ENCODE measurements around the gene ALG10B.

The ALG10B gene

DNA sequence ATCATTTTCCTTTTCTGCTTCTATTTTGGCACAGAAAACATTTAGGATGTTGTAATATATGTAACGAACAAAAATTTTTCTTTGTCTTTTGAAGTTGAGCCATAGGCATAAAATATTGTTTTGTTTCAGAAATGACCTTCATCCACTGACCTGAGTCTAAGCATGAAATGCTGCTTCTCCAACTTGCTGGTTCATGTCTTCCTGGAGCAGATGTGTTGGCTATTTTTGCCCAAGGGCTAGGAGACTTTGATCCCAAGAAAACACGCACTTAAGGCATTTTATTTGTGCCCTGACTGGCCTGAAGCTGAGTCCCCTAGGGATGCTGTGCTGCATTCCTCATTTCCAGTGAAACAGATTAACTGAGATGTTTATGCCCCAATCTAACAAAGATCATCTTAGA is 27.2 kb upstream of the ALG10B start:
- TF ChIP-seq, protein P1, sequence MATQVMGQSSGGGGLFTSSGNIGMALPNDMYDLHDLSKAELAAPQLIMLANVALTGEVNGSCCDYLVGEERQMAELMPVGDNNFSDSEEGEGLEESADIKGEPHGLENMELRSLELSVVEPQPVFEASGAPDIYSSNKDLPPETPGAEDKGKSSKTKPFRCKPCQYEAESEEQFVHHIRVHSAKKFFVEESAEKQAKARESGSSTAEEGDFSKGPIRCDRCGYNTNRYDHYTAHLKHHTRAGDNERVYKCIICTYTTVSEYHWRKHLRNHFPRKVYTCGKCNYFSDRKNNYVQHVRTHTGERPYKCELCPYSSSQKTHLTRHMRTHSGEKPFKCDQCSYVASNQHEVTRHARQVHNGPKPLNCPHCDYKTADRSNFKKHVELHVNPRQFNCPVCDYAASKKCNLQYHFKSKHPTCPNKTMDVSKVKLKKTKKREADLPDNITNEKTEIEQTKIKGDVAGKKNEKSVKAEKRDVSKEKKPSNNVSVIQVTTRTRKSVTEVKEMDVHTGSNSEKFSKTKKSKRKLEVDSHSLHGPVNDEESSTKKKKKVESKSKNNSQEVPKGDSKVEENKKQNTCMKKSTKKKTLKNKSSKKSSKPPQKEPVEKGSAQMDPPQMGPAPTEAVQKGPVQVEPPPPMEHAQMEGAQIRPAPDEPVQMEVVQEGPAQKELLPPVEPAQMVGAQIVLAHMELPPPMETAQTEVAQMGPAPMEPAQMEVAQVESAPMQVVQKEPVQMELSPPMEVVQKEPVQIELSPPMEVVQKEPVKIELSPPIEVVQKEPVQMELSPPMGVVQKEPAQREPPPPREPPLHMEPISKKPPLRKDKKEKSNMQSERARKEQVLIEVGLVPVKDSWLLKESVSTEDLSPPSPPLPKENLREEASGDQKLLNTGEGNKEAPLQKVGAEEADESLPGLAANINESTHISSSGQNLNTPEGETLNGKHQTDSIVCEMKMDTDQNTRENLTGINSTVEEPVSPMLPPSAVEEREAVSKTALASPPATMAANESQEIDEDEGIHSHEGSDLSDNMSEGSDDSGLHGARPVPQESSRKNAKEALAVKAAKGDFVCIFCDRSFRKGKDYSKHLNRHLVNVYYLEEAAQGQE (IDR thresholded peaks at IDR 0.05; ENCODE audit: insufficient read depth in 1 of 2, low read depth in 2 of 2, low read length in 2 of 2) = no peak
- TF ChIP-seq POLR2AphosphoS5 (IDR thresholded peaks at IDR 0.05; ENCODE audit: low read depth, low read length) (no peak), TAF1 (IDR thresholded peaks at IDR 0.05; ENCODE audit: borderline replicate concordance, insufficient read depth, low read length) (no peak), SIN3A (IDR thresholded peaks at IDR 0.05; ENCODE audit: borderline replicate concordance, insufficient read depth, low read length) (no peak), FOXP2 (optimal IDR thresholded peaks at IDR 0.05; ENCODE audit: borderline replicate concordance, extremely low read depth, extremely low read length, insufficient read depth) (no peak)

DNA sequence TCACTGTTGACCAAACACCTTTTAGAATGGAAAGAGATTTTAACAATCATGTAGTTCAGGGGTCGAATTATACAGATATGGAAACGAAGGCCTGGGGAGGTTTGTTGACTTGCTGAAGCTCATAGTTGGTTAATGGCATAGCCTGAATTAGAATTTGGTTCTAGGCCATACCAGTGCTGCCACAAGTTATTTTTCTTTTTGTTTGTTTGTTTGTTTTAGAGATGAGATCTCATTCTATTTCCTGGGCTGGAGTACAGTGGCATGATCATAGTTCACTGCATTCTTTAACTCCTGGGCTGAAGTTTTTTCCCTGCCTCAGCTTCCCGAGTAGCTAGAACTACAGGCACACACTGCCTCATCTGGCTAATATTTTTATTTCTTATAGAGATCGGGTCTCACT is 25.4 kb upstream of the ALG10B start:
- TF ChIP-seq SIN3A (IDR thresholded peaks at IDR 0.05; ENCODE audit: borderline replicate concordance, insufficient read depth, low read length) = no peak
- no peak for TF ChIP-seq FOXP2 (optimal IDR thresholded peaks at IDR 0.05; ENCODE audit: borderline replicate concordance, extremely low read depth, extremely low read length, insufficient read depth)
- TF ChIP-seq POLR2AphosphoS5 (IDR thresholded peaks at IDR 0.05; ENCODE audit: low read depth, low read length) = no peak
- TF ChIP-seq, protein P1 (IDR thresholded peaks at IDR 0.05; ENCODE audit: insufficient read depth in 1 of 2, low read depth in 2 of 2, low read length in 2 of 2) = no peak
- no peak for TF ChIP-seq TAF1 (IDR thresholded peaks at IDR 0.05; ENCODE audit: borderline replicate concordance, insufficient read depth, low read length)

DNA sequence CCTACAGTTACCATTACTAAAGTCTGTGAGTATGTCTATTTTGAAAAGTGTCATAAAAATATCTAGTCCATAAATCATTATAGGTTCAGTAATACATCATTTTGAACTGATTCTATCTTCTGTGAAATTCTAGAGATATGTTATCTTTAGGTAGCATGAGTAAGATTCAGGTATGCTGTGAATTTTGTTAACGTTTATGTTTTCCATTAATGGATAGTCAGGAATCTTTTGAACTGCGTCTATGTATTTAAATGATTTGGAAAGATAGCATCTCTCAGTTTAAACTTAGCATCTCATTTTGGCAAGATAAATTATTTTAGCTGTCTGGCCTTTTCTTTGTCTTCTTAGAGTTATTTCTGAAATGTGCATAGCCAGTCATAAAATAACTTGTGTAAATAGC is 8.3 kb downstream of the ALG10B start:
- TF ChIP-seq FOXP2 (optimal IDR thresholded peaks at IDR 0.05; ENCODE audit: borderline replicate concordance, extremely low read depth, extremely low read length, insufficient read depth) (no peak), SIN3A (IDR thresholded peaks at IDR 0.05; ENCODE audit: borderline replicate concordance, insufficient read depth, low read length) (no peak)

DNA sequence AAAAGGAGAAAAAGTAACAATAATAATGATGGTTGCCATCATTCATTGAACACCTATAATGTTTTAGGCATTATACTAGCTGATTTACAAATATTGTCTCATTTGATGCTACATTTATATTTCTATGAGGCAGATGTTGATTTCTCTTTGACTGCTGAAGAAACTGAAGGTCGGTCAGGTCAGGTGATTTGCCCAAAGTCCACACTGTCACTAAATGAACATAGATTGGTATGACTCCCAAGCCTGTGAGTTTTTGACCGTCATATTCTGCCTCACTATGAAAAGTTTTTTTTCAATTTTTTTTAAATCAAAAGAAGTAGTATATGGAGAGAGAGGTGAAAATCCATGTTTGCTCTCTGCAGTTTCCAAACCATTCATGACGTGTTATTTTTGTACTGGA is 10.8 kb downstream of the ALG10B start:
- TF ChIP-seq TAF1 (IDR thresholded peaks at IDR 0.05; ENCODE audit: borderline replicate concordance, insufficient read depth, low read length) (no peak), SIN3A (IDR thresholded peaks at IDR 0.05; ENCODE audit: borderline replicate concordance, insufficient read depth, low read length) (no peak), POLR2AphosphoS5 (IDR thresholded peaks at IDR 0.05; ENCODE audit: low read depth, low read length) (no peak), FOXP2 (optimal IDR thresholded peaks at IDR 0.05; ENCODE audit: borderline replicate concordance, extremely low read depth, extremely low read length, insufficient read depth) (no peak)
- TF ChIP-seq, protein P1 (IDR thresholded peaks at IDR 0.05; ENCODE audit: insufficient read depth in 1 of 2, low read depth in 2 of 2, low read length in 2 of 2) = no peak

DNA sequence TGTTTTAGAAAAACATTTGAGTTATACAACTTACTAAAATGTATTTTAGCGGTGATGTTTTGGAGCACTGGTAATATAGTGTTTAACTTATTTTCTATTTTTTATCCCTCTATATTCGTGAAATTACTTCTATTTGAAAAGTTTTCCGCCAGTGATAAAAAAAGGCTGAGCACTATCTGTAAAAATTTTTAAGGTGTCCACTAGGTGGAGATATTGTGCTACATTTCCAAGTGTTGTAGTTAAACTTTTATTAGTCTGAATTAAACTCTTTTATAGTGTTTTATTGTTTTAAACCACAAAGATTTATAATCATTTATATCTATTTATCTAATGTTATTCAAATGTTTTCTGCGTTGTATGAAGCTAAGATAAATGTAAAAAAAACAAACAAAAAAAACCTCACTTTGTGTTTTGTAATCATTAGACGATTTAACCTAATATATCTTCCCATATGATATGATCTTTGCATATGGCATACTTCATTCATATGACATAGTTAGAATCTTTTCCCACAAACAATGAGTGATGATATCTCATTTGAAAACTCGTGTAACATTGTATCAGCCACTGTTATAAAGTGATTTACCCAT is 11.8 kb downstream of the ALG10B start:
- TF ChIP-seq SIN3A (IDR thresholded peaks at IDR 0.05; ENCODE audit: borderline replicate concordance, insufficient read depth, low read length) (no peak), TAF1 (IDR thresholded peaks at IDR 0.05; ENCODE audit: borderline replicate concordance, insufficient read depth, low read length) (no peak), FOXP2 (optimal IDR thresholded peaks at IDR 0.05; ENCODE audit: borderline replicate concordance, extremely low read depth, extremely low read length, insufficient read depth) (no peak), POLR2AphosphoS5 (IDR thresholded peaks at IDR 0.05; ENCODE audit: low read depth, low read length) (no peak)
- TF ChIP-seq, protein P1 (IDR thresholded peaks at IDR 0.05; ENCODE audit: insufficient read depth in 1 of 2, low read depth in 2 of 2, low read length in 2 of 2) = no peak

Data from PFSK-1 (cell line).